ENCODE results near the gene CYP19A1. TPM values are rescaled to one million over a fixed set of nuclear protein-coding genes. Genes with fewer than 3 reads are reported as not detected.

Gene CYP19A1
- total and polyA plus RNA-seq, 4 donors, result 0.03 to 124 (median 0.50) TPM; not detected in 1

DNA sequence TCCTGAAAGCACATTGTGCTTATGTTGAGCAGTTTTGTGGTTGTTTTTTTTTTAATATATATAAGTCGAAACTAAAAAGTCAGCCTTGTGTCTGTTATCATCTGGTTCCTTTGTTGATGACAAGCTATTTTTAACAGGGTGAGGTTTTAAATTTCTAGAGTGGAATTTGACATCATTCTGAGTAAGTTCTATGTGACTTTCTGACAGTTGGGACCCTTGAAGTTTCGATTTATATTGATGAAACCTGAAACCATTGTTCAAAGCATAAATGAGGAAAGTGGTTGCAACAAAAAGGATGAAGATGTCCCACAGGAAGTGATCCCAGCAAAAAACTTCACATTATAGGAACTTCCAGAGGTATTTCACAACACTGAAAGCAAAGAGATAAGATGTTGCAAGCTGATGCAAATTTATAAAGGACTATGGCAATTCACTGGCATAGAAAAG lies 94.0 kb downstream of the CYP19A1 start:
- Histone ChIP-seq H3K4me1 (ENCODE audit: control insufficient read depth in 4 of 4, insufficient read depth in 4 of 4, low read length in 3 of 4) (no peaks in the 10 kb centered on the region), H3K36me3 (ENCODE audit: control insufficient read depth in 4 of 4, insufficient read depth in 3 of 4, low read depth in 1 of 4, low read length in 3 of 4) (no peaks in the 10 kb centered on the region), H3K9me3 (ENCODE audit: control insufficient read depth in 4 of 4, low read length in 3 of 4) (no peaks in the 10 kb centered on the region), H3K27me3 (ENCODE audit: control insufficient read depth in 4 of 4, insufficient read depth in 4 of 4, low read length in 3 of 4) (peaks cover 0 to 9% (median 0%) of the 10 kb centered on the region in 4 donors), H3K27ac (ENCODE audit: low read depth in 1 of 2, low read length in 2 of 2) (no peak overlapping the region), H3K4me3 (ENCODE audit: low read depth in 1 of 3, low read length in 3 of 3) (no peak overlapping the region), H3K9ac (ENCODE audit: low read depth in 1 of 2, low read length in 2 of 2) (no peak overlapping the region)
- DNase-seq (ENCODE audit: low spot score), result no peak
- 63% methylated on average over 2 of the region's 2 CpGs for WGBS
- TF ChIP-seq GABPA (IDR thresholded peaks at IDR 0.05 in 1 of 2, conservative IDR thresholded peaks at IDR 0.05 in 1 of 2) (no peak), EGR1 (IDR thresholded peaks at IDR 0.05; ENCODE audit: low read depth in 2 of 2) (no peak), RAD21 (IDR thresholded peaks at IDR 0.05) (no peak), RXRA (IDR thresholded peaks at IDR 0.05) (no peak), FOXA1 (IDR thresholded peaks at IDR 0.05) (no peak), FOXA2 (IDR thresholded peaks at IDR 0.05) (no peak), NR2F2 (IDR thresholded peaks at IDR 0.05) (no peak), JUND (IDR thresholded peaks at IDR 0.05) (no peak), TAF1 (conservative IDR thresholded peaks at IDR 0.05) (no peak), YY1 (IDR thresholded peaks at IDR 0.05) (no peak), HNF4A (conservative IDR thresholded peaks at IDR 0.05) (no peak), SP1 (IDR thresholded peaks at IDR 0.05) (no peak), HNF4G (IDR thresholded peaks at IDR 0.05) (no peak)
- TF ChIP-seq, protein P1, sequence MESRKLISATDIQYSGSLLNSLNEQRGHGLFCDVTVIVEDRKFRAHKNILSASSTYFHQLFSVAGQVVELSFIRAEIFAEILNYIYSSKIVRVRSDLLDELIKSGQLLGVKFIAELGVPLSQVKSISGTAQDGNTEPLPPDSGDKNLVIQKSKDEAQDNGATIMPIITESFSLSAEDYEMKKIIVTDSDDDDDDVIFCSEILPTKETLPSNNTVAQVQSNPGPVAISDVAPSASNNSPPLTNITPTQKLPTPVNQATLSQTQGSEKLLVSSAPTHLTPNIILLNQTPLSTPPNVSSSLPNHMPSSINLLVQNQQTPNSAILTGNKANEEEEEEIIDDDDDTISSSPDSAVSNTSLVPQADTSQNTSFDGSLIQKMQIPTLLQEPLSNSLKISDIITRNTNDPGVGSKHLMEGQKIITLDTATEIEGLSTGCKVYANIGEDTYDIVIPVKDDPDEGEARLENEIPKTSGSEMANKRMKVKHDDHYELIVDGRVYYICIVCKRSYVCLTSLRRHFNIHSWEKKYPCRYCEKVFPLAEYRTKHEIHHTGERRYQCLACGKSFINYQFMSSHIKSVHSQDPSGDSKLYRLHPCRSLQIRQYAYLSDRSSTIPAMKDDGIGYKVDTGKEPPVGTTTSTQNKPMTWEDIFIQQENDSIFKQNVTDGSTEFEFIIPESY (IDR thresholded peaks at IDR 0.05), result no peak
- TF ChIP-seq, protein P2, sequence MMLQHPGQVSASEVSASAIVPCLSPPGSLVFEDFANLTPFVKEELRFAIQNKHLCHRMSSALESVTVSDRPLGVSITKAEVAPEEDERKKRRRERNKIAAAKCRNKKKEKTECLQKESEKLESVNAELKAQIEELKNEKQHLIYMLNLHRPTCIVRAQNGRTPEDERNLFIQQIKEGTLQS (IDR thresholded peaks at IDR 0.05), result no peak
- TF ChIP-seq, protein P3, sequence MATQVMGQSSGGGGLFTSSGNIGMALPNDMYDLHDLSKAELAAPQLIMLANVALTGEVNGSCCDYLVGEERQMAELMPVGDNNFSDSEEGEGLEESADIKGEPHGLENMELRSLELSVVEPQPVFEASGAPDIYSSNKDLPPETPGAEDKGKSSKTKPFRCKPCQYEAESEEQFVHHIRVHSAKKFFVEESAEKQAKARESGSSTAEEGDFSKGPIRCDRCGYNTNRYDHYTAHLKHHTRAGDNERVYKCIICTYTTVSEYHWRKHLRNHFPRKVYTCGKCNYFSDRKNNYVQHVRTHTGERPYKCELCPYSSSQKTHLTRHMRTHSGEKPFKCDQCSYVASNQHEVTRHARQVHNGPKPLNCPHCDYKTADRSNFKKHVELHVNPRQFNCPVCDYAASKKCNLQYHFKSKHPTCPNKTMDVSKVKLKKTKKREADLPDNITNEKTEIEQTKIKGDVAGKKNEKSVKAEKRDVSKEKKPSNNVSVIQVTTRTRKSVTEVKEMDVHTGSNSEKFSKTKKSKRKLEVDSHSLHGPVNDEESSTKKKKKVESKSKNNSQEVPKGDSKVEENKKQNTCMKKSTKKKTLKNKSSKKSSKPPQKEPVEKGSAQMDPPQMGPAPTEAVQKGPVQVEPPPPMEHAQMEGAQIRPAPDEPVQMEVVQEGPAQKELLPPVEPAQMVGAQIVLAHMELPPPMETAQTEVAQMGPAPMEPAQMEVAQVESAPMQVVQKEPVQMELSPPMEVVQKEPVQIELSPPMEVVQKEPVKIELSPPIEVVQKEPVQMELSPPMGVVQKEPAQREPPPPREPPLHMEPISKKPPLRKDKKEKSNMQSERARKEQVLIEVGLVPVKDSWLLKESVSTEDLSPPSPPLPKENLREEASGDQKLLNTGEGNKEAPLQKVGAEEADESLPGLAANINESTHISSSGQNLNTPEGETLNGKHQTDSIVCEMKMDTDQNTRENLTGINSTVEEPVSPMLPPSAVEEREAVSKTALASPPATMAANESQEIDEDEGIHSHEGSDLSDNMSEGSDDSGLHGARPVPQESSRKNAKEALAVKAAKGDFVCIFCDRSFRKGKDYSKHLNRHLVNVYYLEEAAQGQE (IDR thresholded peaks at IDR 0.05), result no peak
- TF ChIP-seq, protein P4, sequence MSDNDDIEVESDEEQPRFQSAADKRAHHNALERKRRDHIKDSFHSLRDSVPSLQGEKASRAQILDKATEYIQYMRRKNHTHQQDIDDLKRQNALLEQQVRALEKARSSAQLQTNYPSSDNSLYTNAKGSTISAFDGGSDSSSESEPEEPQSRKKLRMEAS (IDR thresholded peaks at IDR 0.05), result no peak
- TF ChIP-seq, protein P5, sequence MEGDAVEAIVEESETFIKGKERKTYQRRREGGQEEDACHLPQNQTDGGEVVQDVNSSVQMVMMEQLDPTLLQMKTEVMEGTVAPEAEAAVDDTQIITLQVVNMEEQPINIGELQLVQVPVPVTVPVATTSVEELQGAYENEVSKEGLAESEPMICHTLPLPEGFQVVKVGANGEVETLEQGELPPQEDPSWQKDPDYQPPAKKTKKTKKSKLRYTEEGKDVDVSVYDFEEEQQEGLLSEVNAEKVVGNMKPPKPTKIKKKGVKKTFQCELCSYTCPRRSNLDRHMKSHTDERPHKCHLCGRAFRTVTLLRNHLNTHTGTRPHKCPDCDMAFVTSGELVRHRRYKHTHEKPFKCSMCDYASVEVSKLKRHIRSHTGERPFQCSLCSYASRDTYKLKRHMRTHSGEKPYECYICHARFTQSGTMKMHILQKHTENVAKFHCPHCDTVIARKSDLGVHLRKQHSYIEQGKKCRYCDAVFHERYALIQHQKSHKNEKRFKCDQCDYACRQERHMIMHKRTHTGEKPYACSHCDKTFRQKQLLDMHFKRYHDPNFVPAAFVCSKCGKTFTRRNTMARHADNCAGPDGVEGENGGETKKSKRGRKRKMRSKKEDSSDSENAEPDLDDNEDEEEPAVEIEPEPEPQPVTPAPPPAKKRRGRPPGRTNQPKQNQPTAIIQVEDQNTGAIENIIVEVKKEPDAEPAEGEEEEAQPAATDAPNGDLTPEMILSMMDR (IDR thresholded peaks at IDR 0.05; ENCODE audit: low read depth, low read length, missing input control), result no peak
